Measurements from ENCODE around the gene TMTC4. TPM values are rescaled to one million over a fixed set of nuclear protein-coding genes. Genes with fewer than 3 reads are reported as not detected.

The TMTC4 gene
- polyA plus RNA-seq, 3 donors: 2.1 to 11.5 (median 3.9) TPM

- no peaks in the 10 kb centered on the region for H3K9me3 Mint-ChIP-seq
- Histone ChIP-seq H3K27ac (ENCODE audit: low read depth in 1 of 2, low read length in 2 of 2) (no peak overlapping the region), H3K9me3 (replicated peaks in 1 of 2; ENCODE audit: control insufficient read depth in 1 of 2, insufficient read depth in 1 of 2, low read length in 2 of 2) (no peaks in the 10 kb centered on the region), H3K4me3 (replicated peaks in 1 of 3; ENCODE audit: low read depth in 2 of 3, low read length in 3 of 3) (no peak overlapping the region), H3K4me1 (ENCODE audit: control insufficient read depth in 1 of 2, insufficient read depth in 2 of 2, low read length in 2 of 2) (no peaks in the 10 kb centered on the region), H2AFZ (ENCODE audit: insufficient read depth, low read depth, low read length, poor library complexity, severe bottlenecking) (no peak overlapping the region), H3K4me2 (replicated peaks; ENCODE audit: extremely low read depth, low read length, poor library complexity, severe bottlenecking) (no peak overlapping the region), H3K79me2 (ENCODE audit: insufficient read depth, low read length) (no peaks in the 10 kb centered on the region), H3K27me3 (ENCODE audit: control insufficient read depth in 2 of 2, insufficient read depth in 2 of 2, low read length in 2 of 2) (no peaks in the 10 kb centered on the region), H3K36me3 (replicated peaks in 1 of 2; ENCODE audit: control insufficient read depth in 1 of 2, insufficient read depth in 2 of 2, low read length in 2 of 2) (peaks cover 44 to 87% of the 10 kb centered on the region in 2 donors), H4K20me1 (ENCODE audit: insufficient read depth, low read length) (no peaks in the 10 kb centered on the region), H3K9ac (ENCODE audit: insufficient read depth, low read length, poor library complexity, severe bottlenecking) (no peak overlapping the region)
- intact Hi-C loops (cut with micrococcal nuclease): no loop called here
- TF ChIP-seq CTCF (IDR thresholded peaks at IDR 0.05): no peak
- H3K27me3 Mint-ChIP-seq (ENCODE audit: low read depth in 3 of 3): no peaks in the 10 kb centered on the region
- H3K4me3 Mint-ChIP-seq: no peak overlapping the region
- no peak for DNase-seq
- 100% methylated on average over 4 of the region's 7 CpGs for WGBS (ENCODE audit: insufficient coverage)
- H3K27ac Mint-ChIP-seq: peak overlapping the region in 2 of 7 donors; percentile 16 to 58
- H3K4me1 Mint-ChIP-seq: peaks cover 2% of the 10 kb centered on the region
- peaks cover 70 to 72% of the 10 kb centered on the region in 2 donors for H3K36me3 Mint-ChIP-seq
These were observed 38.2 kb downstream of the TMTC4 start for GRCh38 chr13:100636441-100636840.

GRCh38 chr13:100636004-100636403 lies 38.6 kb downstream of the TMTC4 start:
- H3K27me3 ChIP-seq (ENCODE audit: control insufficient read depth in 2 of 2, insufficient read depth in 2 of 2, low read length in 2 of 2): no peaks in the 10 kb centered on the region
- H3K4me2 ChIP-seq (replicated peaks; ENCODE audit: extremely low read depth, low read length, poor library complexity, severe bottlenecking): no peak overlapping the region
- no peak overlapping the region for H3K27ac ChIP-seq (ENCODE audit: low read depth in 1 of 2, low read length in 2 of 2)
- no peaks in the 10 kb centered on the region for H3K9me3 Mint-ChIP-seq
- H3K9ac ChIP-seq (ENCODE audit: insufficient read depth, low read length, poor library complexity, severe bottlenecking): no peak overlapping the region
- DNase-seq: no peak
- no peaks in the 10 kb centered on the region for H4K20me1 ChIP-seq (ENCODE audit: insufficient read depth, low read length)
- H3K4me3 Mint-ChIP-seq: no peak overlapping the region
- H3K27ac Mint-ChIP-seq: peak overlapping the region in 2 of 7 donors; percentile 2 to 48
- H3K4me3 ChIP-seq (replicated peaks in 1 of 3; ENCODE audit: low read depth in 2 of 3, low read length in 3 of 3): no peak overlapping the region
- H3K4me1 ChIP-seq (ENCODE audit: control insufficient read depth in 1 of 2, insufficient read depth in 2 of 2, low read length in 2 of 2): no peaks in the 10 kb centered on the region
- no peaks in the 10 kb centered on the region for H3K27me3 Mint-ChIP-seq (ENCODE audit: low read depth in 3 of 3)
- 100% methylated on average over 2 of the region's 7 CpGs for WGBS (ENCODE audit: insufficient coverage)
- H3K36me3 ChIP-seq (replicated peaks in 1 of 2; ENCODE audit: control insufficient read depth in 1 of 2, insufficient read depth in 2 of 2, low read length in 2 of 2): peaks cover 44 to 84% of the 10 kb centered on the region in 2 donors
- peaks cover 2% of the 10 kb centered on the region for H3K4me1 Mint-ChIP-seq
- H3K36me3 Mint-ChIP-seq: peaks cover 65 to 68% of the 10 kb centered on the region in 2 donors
- no peak for TF ChIP-seq CTCF (IDR thresholded peaks at IDR 0.05)
- no peaks in the 10 kb centered on the region for H3K79me2 ChIP-seq (ENCODE audit: insufficient read depth, low read length)
- no peak overlapping the region for H2AFZ ChIP-seq (ENCODE audit: insufficient read depth, low read depth, low read length, poor library complexity, severe bottlenecking)
- intact Hi-C loops (cut with micrococcal nuclease): no loop called here
- H3K9me3 ChIP-seq (replicated peaks in 1 of 2; ENCODE audit: control insufficient read depth in 1 of 2, insufficient read depth in 1 of 2, low read length in 2 of 2): no peaks in the 10 kb centered on the region
